Measurements from ENCODE around the gene FPR3.
"Not testable (repeated sequence)": the region's sequence is repeated elsewhere in the genome, so short reads cannot be mapped to it uniquely, and the experiment has no call there.

Gene FPR3, protein sequence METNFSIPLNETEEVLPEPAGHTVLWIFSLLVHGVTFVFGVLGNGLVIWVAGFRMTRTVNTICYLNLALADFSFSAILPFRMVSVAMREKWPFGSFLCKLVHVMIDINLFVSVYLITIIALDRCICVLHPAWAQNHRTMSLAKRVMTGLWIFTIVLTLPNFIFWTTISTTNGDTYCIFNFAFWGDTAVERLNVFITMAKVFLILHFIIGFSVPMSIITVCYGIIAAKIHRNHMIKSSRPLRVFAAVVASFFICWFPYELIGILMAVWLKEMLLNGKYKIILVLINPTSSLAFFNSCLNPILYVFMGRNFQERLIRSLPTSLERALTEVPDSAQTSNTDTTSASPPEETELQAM

DNA sequence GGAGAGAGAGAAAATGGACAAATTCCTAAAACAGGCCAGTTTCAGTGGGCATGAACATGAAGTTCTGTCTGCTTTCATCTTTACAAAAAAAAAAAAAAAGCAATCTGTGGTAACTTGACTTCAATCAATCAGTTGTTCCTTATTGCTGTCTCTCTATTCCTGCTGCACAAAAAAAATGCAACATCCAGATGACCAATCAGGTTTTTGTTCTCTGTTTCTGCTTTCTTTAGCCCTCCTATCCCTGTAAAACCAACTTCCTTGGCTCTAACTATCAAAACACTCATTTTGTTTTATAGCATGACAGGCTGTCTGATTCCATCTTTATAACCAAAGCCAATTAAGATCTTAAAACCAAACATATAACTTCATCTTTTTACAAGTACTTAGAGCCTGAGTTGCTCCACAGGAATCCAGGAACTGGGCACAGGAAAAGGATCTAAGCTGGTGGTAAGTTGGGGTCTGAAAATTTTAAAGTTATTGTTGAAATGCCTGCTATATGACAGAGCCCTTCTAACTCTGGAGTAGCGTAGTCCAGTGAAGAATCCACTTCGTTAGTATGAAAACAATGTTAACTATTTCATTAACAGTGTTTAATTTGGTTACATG is at the start of gene FPR3:
FPR3 (plus strand) TSS at position 273 of the 606 bp plus-strand sequence. CDS start 28,592 bp downstream, outside the sequence.
- DNase-seq (ENCODE audit: low read depth, low spot score), result no peak

DNA sequence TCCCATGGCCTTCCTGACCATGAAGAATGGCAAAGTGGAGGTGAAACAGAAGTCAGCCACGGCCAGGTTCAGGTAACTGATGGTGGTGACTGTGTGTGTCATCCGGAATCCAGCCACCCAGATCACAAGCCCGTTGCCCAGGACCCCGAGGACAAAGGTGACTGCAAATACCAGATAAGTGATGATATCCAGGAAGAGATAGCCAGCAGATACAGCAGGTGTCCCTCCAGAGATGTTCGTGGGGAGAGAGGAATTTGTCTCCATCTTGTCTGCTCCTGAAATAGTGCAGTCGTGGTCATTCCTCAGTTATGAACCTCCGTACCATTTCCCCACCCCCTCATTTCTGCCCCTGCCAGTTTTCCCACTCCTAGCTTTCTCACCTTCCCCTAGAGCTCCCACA is 48.2 kb upstream of the FPR3 start:
- DNase-seq (ENCODE audit: low read depth, low spot score), result no peak

DNA sequence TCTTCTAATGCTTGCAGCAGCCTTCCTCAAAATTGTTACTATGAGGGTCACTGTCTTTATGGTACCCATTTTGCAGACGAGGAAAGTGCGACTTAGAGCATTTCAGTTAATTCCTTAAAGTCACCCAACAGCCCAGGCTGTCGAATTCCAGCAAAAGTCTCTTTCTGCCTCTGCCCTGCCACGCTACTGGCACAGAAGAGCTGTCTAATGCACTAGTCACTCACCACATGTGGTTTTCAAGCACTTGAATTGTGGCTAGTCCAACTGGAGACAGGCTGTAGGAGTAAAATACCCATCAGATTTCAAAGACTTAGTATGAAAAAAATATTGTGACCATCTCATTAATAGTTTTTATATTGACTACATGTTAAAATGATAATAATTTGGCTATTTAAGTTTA is 45.0 kb upstream of the FPR3 start:
- peak; percentile 31 for DNase-seq (ENCODE audit: low read depth, low spot score)

DNA sequence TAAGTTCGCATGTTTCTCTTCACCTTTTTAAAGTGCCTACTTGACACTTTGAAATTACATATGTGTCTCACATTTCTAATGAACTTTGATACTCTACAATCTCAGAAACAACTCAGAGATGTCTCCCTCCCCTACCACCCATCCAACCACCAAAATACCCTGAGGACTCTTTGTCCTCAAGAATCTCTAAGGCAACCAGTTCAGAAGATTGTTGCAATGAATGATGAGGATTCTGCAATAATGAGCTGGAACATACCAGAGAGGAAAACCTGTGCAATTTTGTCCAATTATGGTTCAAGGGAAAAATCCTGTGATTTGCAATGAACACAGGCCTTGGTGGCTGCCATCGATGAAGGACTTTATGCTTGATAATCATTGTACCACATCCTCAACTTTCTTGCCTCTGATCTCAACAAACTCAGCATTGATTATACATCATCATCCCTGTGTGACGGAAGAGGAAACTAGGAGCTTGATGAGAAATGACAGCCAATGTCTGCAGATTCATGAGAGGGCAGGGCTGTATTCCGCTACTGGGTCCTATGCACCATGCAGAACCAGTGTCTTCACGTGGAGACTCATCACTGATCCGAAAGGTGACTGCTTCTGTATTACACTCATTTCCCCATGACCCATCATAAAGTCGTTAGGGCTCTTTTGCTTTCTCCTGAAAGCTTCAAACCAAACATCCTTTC is 44.4 kb upstream of the FPR3 start:
- DNase-seq (ENCODE audit: low read depth, low spot score), result peak; percentile 3

DNA sequence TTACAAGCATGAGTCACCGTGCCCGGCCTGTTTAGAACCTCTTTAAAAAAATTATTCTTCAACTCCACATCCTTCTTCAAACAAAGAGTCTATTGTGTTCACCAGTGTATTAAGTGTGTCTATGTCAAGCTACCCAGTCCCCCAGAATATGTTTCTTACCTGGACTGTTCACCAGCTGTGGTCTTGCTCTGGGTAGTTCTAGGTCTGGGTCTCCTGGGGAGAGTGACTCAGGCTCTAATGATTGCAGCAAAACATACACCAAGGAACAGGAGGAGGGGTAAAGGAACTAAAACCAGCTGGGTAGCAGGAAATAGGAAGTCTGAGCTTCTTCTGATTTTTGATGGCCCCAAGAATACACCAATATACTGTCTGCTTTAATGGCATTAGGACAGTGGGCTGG is 43.3 kb upstream of the FPR3 start, which contains the start of gene FPR1:
FPR1 (minus strand) TSS at position 224 of the 400 bp plus-strand sequence. CDS start 4,884 bp downstream, outside the sequence.
- no peak for DNase-seq (ENCODE audit: low read depth, low spot score)

DNA sequence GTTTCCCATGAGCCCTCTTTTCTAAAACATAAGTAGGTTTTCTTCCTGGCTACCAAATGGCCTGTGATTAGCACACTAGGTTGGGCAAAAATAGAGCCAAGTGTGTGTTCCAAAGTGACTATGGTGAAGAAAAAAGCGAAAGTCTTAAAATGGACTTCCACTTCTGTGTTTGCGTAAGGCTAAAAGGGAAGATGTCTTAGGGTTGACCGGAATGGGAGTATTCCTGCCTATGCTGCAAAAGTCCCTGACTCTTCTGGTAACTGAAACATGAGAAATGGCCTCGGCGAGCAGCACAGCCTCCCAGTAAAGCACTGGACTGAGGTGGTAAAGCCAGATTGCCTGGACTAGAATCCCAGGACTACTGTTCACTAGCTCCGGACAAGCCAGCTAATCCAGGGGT is 40.8 kb upstream of the FPR3 start:
- no peak for DNase-seq (ENCODE audit: low read depth, low spot score)

DNA sequence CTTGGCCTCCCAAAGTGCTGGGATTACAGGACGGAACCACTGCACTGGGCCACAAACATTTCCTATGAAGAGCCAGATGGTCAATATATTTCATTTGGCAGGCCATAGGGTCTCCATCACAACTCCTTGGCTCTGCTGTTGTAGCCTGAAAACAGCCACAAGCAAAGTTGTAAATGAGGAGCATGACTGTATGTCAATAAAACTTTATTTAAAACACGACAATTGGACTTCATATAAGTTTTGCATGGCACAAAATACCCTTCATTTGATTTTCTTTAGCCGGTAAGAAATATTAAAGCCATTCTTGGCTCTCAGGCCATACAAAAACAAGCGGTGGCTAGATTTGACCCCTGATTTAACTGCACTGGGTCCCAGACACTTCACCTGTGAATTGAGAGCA is 40.2 kb upstream of the FPR3 start:
- DNase-seq (ENCODE audit: low read depth, low spot score), result no peak

DNA sequence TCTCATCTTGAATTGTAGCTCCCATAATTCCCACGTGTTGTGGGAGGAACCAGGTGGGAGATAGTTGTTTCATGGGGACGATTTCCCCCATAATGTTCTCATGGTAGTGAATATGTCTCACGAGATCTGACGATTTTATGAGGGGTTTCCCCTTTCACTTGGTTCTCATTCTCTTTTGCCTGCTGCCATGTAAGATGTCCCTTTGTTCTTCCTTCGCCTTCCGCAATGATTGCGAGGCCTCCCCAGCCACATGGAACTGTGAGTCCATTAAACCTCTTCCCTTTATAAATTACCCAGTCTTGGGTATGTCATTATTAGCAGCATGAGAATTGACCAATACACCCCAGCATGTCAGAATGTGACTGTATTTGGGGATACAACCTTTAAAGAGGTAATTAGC is 39.4 kb upstream of the FPR3 start:
- DNase-seq (ENCODE audit: low read depth, low spot score), result no peak

DNA sequence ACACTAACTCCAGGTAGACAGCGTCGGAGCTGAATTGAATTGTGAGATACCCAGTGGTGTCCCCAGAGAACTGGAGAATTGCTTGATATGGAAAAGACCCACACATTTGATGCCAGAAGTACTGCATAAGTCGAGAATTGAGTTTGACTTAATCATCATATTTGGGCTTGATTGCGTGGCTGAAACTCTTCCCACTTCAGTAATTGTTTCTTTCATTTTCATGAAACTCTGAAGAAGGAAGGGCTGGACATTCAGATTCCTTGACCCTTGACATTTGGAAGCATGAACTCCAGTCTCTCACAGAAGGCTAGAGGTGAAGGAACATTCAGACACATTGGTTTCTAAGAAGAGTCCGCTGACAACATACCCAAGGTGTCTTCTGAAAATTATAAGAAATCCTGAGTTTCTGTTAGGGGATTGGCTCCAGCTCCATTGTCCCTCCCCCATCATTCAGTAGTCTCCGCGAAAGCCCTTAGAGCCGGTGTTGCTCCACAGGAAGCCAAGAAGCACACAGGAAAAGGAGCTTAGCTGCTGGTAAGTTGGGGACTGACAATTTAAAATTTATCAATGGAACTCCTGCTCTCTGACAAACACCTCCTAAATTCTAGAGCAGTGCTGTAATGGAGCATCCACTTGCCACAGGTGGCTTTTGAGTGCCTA is 34.1 kb upstream of the FPR3 start, which contains the start of gene FPR2:
FPR2 (plus strand) TSS at position 484 of the 660 bp plus-strand sequence. CDS start 7,479 bp downstream, outside the sequence.
- DNase-seq (ENCODE audit: low read depth, low spot score), result no peak

DNA sequence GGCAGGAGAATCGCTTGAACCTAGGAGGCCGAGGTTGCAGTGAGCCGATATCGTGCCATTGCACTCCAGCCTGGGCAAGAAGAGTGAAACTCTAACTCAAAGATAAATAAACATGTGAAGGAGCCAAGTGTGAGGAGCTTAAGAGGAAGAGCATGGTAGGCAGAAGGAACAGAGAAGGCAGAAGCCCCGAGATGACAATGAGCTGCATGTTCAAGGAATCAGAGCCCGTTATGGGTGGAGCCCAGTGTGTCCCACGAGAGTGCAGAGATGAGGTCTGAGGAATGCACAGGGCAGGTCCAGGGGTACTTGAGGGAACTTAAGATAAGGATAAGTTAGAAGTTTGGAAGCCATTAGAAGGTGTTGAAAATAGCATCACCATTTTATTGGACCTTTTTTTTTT is 33.3 kb upstream of the FPR3 start:
- DNase-seq (ENCODE audit: low read depth, low spot score), result no peak

DNA sequence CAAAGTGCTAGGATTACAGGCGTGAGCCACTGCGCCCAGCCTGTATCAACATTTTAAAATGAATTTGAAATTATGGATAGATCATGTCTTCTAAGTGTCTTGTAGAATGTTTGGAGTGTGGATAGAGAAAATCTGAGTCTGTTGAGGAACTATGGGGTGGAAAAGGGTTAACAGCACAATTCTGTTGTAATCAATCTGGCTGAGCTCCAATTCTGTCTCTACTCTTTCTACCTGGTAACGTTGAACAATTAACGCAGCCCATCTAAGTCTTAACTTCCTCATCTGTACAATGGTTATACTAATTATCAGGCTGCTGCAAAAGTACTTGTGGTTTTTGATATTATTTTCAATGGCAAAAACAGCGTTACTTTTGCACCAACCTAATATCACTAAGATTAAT is 29.9 kb upstream of the FPR3 start:
- DNase-seq (ENCODE audit: low read depth, low spot score), result no peak

DNA sequence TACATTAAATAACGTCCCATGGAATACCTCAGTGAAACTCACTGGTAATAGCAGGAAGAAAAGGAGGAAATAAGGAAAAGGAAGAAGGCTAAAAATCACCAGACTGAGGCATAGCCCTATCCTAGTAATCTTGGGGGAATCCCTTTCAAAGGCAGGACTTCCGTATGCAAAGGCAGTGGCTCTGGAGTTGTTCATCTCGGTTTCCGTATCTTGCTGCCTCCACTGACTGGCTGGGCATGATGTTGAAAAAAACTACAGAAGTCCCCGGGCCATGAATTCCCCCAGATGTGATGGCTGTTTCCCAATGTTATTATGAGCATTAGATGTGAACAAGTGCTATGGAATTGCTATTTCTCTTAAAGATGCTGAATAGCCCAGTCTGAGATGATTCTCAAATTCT is 28.5 kb upstream of the FPR3 start:
- no peak for DNase-seq (ENCODE audit: low read depth, low spot score)

DNA sequence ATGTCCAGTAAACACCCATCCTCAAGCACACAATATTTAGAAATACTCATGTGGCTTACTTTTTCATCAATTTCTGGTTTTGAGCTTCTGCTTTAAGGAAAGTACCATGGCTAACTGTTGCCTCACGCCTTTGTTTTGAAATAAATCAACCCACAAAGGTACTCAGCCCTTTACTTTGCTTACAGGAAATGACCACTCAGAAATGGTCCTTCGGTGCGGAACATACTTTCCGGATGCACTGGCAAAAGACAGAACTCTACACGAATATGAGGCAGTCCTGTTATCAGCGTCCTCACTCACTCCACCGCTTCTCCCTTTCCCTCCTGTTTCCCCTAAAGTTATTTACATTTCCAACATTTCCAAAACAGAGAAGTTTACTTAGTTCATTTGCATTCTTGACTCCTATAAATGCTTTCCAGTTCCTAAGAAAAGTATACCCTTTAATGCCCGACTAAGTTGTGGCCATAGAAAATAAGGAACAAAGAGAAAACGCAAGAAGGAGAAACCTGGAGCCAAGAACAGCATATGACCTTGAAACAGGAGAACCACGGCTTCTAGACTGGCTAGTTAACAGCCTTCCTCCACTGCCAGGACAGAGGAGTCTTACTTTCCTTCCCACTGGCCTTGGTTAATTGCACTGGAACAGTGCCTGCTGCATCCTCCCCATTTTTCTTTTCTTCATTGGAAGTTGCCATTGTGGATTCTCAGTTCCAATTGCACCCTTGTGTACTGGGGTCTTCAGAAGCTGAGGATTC is 23.4 kb upstream of the FPR3 start:
- no peak for DNase-seq (ENCODE audit: low read depth, low spot score)

DNA sequence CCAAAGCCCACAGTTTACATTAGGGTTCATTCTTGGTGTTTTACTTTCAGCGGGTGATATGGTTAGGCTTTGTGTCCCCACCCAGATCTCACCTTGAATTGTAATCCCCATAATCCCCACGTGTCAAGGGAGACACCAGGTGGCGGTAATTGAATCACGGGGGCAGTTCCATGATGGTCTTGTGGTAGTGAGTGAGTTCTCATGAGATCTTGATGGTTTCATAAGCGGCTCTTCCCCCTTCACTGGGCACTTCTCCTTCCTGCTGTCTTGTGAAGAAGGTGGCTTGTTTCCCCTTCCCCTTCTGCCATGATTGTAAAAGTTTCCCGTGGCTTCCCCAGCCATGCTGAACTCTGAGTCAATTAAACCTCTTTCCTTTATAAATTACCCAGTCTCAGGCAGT is 22.0 kb upstream of the FPR3 start:
- DNase-seq (ENCODE audit: low read depth, low spot score), result no peak

DNA sequence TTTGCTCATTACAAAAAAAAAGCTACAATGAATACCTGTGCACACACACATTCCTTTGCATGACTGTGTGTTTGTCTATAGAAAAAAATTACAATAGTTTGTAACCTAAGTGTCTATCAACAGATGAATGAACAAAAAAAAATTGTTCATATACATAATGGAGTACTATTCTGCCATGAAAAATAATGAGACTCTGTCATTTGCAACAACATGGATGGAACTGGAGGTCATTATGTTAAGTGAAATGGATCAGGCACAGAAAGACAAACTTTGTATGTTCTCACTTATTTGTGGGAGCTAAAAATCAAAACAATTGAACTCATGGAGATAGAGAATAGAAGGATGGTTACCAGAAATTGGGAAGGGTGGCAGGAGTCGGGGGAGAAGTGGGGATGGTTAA is 18.4 kb upstream of the FPR3 start:
- not testable (repeated sequence) for DNase-seq (ENCODE audit: low read depth, low spot score)

DNA sequence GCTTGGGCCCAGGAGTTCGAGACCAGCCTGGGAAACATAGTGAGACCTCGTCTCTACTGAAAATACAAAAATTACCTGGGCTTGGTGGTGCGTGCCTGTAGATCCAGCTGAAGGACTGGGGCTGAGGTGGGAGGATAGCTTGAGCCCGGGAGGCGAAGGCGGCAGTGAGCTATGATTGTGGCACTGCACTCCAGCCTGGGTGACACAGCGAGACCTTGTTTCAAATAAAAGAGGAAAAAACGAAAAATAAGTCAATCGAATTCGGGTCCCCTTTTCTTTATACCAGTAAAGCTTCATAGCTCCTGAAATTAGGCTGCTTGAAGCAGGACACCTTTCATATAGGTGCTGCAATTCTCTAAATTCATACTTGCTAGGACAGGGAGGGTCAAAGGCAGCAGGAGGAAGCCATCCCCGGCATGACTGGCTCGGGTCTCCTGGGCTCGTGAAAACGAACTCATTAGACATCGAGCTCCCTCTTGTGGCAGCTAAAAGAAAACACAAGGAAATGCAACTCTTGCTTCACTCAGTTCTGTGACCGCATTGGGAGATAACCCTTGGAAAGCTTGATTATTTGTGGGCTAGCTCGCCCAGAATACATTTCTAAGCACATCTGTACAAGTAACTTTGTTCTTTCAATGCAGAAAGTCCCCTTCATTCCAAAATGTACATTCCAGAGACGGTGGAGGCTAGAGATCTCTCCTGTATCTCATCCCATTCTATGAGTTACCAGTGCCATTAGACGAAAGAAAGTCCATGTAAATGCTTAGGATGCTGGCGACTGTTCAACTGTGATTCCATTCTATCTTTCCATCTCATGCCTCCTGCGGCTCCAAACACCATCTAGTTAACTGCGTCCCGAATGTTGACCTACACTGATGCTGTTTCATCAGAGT is 17.1 kb upstream of the FPR3 start:
- DNase-seq (ENCODE audit: low read depth, low spot score), result peak; percentile 88

DNA sequence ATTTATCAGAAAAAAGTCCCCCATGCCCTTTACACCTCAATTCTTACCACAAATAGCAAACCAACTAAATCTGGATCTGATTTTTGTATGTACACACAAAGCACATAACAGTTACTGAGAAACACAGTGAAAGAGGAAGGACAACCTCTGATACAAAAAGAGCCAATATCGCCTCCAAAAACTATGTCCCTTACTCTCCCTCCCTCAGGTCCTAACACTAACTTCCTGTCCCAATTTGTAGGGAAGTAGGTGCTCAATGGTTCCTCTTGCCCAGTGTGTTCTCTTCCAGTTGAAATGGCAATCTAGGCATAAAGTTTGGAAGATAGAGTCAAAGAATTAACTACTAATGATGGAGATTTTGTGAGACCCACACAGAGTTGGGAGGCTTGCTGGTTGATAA is 15.8 kb upstream of the FPR3 start:
- DNase-seq (ENCODE audit: low read depth, low spot score), result no peak

DNA sequence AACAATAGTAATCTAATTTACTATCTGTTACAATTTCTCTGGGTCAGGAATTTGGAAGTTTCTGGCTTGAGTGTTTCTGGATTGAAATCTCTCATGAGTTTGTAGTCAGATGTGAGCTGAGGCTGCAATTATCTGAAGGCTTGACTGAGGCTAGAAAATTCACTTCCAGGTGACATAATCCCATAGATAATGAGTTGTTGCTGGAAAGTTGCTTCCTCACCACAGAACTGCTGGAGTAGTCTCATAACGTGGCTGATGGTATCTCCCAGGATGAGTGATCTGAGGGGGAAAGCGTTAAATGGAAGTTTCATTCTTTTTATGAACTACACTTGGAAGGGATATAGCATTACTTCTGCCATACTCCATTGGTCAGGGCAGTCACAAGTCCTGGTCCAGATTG is 15.3 kb upstream of the FPR3 start:
- no peak for DNase-seq (ENCODE audit: low read depth, low spot score)

DNA sequence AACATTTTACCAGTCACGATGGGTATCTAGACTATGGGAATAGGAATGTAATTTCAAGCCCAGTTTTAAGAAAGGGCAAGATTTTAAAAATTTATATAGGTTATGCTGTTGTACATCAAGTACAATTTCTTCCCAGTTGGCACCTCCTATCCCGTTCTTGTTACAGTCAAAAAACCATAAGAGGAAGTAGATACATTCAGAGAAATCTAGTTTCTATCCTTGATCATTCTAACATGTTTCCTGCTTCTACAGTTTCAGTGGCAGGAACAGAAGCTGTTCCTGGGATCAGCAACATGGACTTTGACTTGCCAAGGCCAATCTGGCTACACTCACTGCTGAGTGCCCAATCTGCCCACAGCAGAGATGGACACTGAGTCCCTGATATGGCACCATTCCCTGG is 14.7 kb upstream of the FPR3 start:
- DNase-seq (ENCODE audit: low read depth, low spot score), result no peak

DNA sequence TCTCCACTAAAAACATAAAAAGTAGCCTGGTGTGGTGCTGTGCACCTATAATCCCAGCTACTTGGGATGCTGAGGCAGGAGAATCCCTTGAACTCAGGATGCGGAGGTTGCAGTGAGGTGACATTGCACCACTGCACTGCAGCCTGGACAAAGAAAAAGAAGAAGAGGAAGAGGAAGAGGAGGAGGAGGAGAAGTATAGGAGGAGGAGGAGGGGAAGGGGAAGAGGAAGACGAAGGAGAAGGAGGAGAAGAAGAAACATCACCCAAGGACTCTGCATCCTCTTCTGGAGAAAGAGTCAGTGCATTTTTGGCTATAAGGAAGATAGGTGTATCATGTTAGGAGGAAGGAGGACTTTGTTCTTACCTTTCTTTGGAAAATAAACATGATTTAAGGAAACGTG is 13.0 kb upstream of the FPR3 start:
- no peak for DNase-seq (ENCODE audit: low read depth, low spot score)
